GM12864 (cell line): Measurements from ENCODE around the gene COL9A2.

Source experiments
- DNase-seq: peaks from one replicate; pipeline ENCODE4 v3.0.0-alpha.2; 2011; ENCODE audit warnings: low read depth
- H3K4me3 ChIP-seq: 2 replicates; pipeline ENCODE4 v1.5.1; 2011; ENCODE audit warnings: mild to moderate bottlenecking, low read depth, low read length, control low read depth
- TF ChIP-seq, protein P1 (sequence below): IDR thresholded peaks from 2 replicates; pipeline ENCODE4 v1.5.1; 2011; ENCODE audit warnings: low read depth, mild to moderate bottlenecking, moderate library complexity, low read length, control low read depth, inconsistent platforms; ENCODE audit errors: missing control alignments

Gene COL9A2

DNA sequence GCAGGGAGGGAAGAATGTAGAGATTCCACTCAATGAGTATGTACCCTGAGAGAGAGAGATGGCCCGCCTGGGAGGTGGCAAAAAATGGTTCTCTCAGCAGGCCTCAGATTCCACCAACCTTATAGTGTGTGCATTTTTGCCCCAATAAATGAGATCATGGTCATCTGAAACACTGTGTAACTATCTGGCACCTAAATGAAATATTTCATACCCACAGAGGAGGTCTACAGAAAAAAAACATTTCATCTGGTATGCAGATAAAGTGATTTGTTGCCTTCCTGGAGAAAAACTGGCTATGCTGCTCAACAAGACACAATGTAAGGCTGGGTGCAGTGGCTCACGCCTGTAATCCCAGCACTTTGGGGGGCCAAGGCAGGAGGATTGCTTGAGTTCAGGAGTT, 64.5 kb downstream of the COL9A2 start:
- H3K4me3 ChIP-seq, result no peak overlapping the region
- no peak for DNase-seq
- TF ChIP-seq, protein P1, sequence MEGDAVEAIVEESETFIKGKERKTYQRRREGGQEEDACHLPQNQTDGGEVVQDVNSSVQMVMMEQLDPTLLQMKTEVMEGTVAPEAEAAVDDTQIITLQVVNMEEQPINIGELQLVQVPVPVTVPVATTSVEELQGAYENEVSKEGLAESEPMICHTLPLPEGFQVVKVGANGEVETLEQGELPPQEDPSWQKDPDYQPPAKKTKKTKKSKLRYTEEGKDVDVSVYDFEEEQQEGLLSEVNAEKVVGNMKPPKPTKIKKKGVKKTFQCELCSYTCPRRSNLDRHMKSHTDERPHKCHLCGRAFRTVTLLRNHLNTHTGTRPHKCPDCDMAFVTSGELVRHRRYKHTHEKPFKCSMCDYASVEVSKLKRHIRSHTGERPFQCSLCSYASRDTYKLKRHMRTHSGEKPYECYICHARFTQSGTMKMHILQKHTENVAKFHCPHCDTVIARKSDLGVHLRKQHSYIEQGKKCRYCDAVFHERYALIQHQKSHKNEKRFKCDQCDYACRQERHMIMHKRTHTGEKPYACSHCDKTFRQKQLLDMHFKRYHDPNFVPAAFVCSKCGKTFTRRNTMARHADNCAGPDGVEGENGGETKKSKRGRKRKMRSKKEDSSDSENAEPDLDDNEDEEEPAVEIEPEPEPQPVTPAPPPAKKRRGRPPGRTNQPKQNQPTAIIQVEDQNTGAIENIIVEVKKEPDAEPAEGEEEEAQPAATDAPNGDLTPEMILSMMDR, result no peak

- no peak overlapping the region for H3K4me3 ChIP-seq
- no peak for DNase-seq
- TF ChIP-seq, protein P1, result no peak
Measured at GRCh38 chr1:40251456-40251855, 65.6 kb downstream of the COL9A2 start.
